Gastrocnemius medialis (tissue), 4 donors: ENCODE data around the gene TGIF2LY. TPM values are rescaled to one million over a fixed set of nuclear protein-coding genes. Genes with fewer than 3 reads are reported as not detected.
"Not testable (repeated sequence)": the region's sequence is repeated elsewhere in the genome, so short reads cannot be mapped to it uniquely, and the experiment has no call there.

Source experiments
- ATAC-seq, 2 donors: fragments of 150-250 bp; one replicate each; pipeline ENCODE4 v1.9.1; 2016
- DNase-seq, 2 donors: peaks; one replicate each; pipeline ENCODE4 v3.0.0-alpha.2; 2019
- H3K27ac ChIP-seq, 4 donors: fragments of 200-600 bp; sonication (generic); 1 replicate in 1 of 4; 2 replicates in 3 of 4; pipeline ENCODE4 v1.5.1; 2016 to 2018; ENCODE audit warnings: mild to moderate bottlenecking in 2 of 4, moderate library complexity in 1 of 4
- H3K27me3 ChIP-seq, 3 donors: fragments of 200-600 bp; sonication (generic) in 2 of 3; 1 replicate in 1 of 3; 2 replicates in 2 of 3; pipeline versions ENCODE4 v1.5.1 to v1.6.0; 2016 to 2019; ENCODE audit warnings: mild to moderate bottlenecking in 1 of 3, moderate library complexity in 1 of 3
- H3K36me3 ChIP-seq, 2 donors: fragments of 200-600 bp; sonication (generic) in 1 of 2; one replicate each; pipeline ENCODE4 v1.5.1; 2017 to 2018
- H3K4me1 ChIP-seq, 2 donors: fragments of 200-600 bp; sonication (generic) in 1 of 2; one replicate each; pipeline ENCODE4 v1.5.1; 2016 to 2017; ENCODE audit warnings: mild to moderate bottlenecking in 2 of 2
- H3K4me3 ChIP-seq, 4 donors: fragments of 200-600 bp; sonication (generic) in 3 of 4; 1 replicate in 1 of 4; 2 replicates in 3 of 4; pipeline ENCODE4 v1.5.1; 2016 to 2019; ENCODE audit warnings: mild to moderate bottlenecking in 2 of 4
- H3K9me3 ChIP-seq, 3 donors: fragments of 200-600 bp; sonication (generic) in 2 of 3; 1 replicate in 1 of 3; 2 replicates in 2 of 3; pipeline ENCODE4 v1.5.1; 2016 to 2019
- in situ Hi-C, 4 donors: fragments of 200-750 bp; cut with MboI; loops; one replicate each; pipeline versions ENCODE4 v1.15.0 to v1.8.0; 2017; ENCODE audit warnings: low sequenced_read_pairs in 4 of 4
- intact Hi-C: fragments of 100-400 bp; cut with DNase I; formaldehyde crosslinking; loops from one replicate; pipeline ENCODE4 v1.15.1; 2023; ENCODE audit warnings: low total_unique reads
- total RNA-seq, 4 donors: library from RNA; depleted of rRNA; stranded (reverse); fragments of >200 nt; gene quantifications; one replicate each; pipeline versions ENCODE4 v1.1.0 to v1.2.3, GENCODE V29; 2016

The TGIF2LY gene
- not detected for total RNA-seq

DNA sequence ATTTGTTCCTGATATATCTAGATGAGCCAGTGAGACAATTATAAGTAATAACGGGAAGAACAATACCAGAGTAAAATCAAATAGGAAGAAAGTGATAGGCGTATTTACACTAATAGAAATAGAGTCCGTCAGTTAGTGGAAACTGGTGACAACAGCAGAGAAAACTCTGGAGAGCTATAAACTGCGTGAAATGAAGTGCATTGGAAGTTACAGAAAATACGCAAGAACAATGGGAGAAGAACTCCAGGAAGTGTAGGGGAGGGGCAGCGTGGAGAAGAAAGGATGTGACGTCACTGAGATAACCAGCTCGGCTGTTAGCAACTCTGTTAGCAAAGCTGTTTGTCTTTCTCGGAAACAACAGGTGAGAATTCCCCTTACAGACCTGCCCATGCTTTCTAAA lies at the start of gene TGIF2LY:
TGIF2LY (plus strand) TSS at position 301 of the 400 bp plus-strand sequence. CDS start 178 bp downstream, outside the sequence.
- H3K4me3 ChIP-seq, H3K27me3 ChIP-seq, H3K4me1 ChIP-seq, H3K9me3 ChIP-seq, intact Hi-C loops, ATAC-seq, H3K36me3 ChIP-seq, in situ Hi-C loops, H3K27ac ChIP-seq, DNase-seq: not testable (repeated sequence)
